ENCODE results near the gene OR5D18. TPM values are rescaled to one million over a fixed set of nuclear protein-coding genes. Genes with fewer than 3 reads are reported as not detected.
"Not testable (repeated sequence)": the region's sequence is repeated elsewhere in the genome, so short reads cannot be mapped to it uniquely, and the experiment has no call there.

The OR5D18 gene
- not detected for total RNA-seq

- ATAC-seq = no peak
Observed at GRCh38 chr11:55819330-55819729, at the start of gene OR5D18. OR5D18 (plus strand) TSS chr11:55819630; CDS start chr11:55819630, 0 bp downstream.

DNA sequence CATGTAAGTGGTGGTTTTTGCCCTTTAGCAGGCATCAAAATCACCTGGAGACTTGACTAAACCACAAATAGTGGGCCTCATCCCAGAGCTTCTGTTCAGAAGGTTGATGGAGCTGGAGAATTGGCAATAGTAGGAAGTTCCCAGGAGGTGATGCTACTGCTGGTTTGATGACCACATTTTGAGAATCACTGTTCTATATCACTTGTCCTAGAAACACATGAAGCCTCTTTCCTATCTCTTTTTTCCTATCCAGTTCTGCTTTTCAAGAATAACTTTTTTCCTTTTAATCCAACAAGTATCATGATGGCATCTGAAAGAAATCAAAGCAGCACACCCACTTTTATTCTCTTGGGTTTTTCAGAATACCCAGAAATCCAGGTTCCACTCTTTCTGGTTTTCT is 46.3 kb upstream of the OR5D18 start, which contains the start of gene OR5D13:
OR5D13 (plus strand) TSS at position 301 of the 400 bp plus-strand sequence; CDS start at position 301, 0 bp downstream.
- ATAC-seq = no peak

GRCh38 chr11:55791606-55792005 is 27.8 kb upstream of the OR5D18 start:
- no peak for ATAC-seq

GRCh38 chr11:55793321-55793720 is 26.1 kb upstream of the OR5D18 start:
- no peak for ATAC-seq

- no peak for ATAC-seq
Observed at GRCh38 chr11:55795256-55795655, 24.2 kb upstream of the OR5D18 start, which contains the start of gene OR5D14. OR5D14 (plus strand) TSS chr11:55795556; CDS start chr11:55795556, 0 bp downstream.

- ATAC-seq = no peak
Observed at GRCh38 chr11:55806248-55806647, 13.2 kb upstream of the OR5D18 start.

DNA sequence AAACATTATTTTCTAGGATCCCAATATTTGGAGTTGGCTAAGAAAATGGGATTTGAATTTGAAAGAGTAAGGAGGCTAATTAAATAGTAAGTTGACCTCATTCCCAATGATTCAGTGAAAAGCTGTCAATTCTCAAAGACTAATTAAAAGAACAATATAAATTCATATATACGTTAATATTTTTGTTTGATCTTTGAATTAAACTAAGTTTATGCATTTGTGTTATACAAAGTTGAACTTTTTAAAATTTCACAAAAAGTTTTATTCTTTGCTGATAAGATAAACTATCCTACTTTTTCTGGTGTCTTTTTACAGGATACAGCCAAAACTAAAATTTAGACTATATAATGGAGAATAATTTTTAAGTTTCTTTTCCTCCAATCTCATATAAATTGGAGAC is 8.4 kb upstream of the OR5D18 start, which contains the start of gene OR5L1:
OR5L1 (plus strand) TSS at position 301 of the 400 bp plus-strand sequence. CDS start 100 bp downstream, outside the sequence.
- ATAC-seq = no peak

GRCh38 chr11:55826919-55827318 is 7.5 kb downstream of the OR5D18 start, which contains the start of gene OR5L2:
OR5L2 (plus strand) TSS chr11:55827219; CDS start chr11:55827219, 0 bp downstream.
- no peak for ATAC-seq

DNA sequence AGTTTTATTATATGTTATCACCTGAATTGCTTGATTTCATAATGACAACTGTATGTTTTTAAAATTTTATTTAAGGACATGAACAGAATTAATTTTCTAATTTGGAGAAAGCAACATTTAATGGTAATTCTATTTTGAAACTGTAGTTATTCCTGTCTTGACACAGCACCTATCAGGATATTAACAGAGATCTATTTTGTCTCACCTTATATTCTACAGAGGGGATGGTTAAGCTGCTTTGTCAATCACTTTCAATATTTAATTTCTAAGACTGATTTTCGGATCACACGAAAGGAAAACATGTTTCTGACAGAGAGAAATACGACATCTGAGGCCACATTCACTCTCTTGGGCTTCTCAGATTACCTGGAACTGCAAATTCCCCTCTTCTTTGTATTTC is 19.0 kb downstream of the OR5D18 start, which contains the start of gene OR5D16:
OR5D16 (plus strand) TSS at position 301 of the 400 bp plus-strand sequence; CDS start at position 301, 0 bp downstream.
- no peak for ATAC-seq

GRCh38 chr11:55847453-55847852 is 28.0 kb downstream of the OR5D18 start:
- ATAC-seq = no peak

DNA sequence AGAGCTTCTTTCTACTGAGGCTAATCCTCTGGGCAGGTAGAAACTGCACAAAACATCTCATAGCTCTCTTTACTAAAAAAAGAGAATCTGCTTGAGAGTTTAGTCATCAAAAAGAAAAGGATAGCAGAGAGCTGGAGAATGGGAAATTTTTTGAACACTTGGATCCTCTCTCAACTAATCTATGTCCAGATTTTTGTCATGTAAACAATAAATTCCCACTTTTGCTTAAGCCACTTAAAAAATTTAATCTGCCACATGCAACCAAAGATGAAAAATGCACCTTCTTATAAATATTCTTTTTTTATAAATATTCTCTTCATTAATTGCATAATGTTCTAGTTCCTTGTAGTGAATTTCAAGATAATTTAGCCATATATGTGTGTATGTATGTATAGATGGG is 29.6 kb downstream of the OR5D18 start:
- ATAC-seq = no peak

GRCh38 chr11:55852141-55852540 is 32.7 kb downstream of the OR5D18 start:
- ATAC-seq = no peak

DNA sequence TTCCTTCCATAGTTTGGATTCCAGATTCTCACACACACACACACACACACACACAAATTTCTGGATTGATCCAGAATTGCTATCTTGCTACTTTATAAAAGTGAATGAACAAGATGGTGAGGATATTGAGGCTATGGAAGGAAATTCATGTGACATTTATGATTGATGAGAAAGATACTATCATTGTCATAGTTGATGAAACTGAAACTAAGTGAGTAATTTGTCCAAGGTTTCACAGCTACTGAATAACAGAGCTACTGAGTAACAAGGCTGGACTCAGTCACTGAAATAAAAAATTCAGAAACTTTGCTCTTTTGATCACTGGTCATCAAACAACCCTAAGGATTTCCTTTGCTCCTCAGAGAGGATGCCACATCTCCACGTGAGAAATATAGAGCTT is 35.3 kb downstream of the OR5D18 start:
- no peak for ATAC-seq

- ATAC-seq = not testable (repeated sequence)
Observed at GRCh38 chr11:55867354-55867753, 47.9 kb downstream of the OR5D18 start.

Other genes starting within 250 kb of the OR5D18 start
- not detected for gene OR4C16, start 247.5 kb upstream of the OR5D18 start, total RNA-seq
- not detected for gene OR4C11, start 212.0 kb upstream of the OR5D18 start, total RNA-seq
- not detected for gene OR4P4, start 184.5 kb upstream of the OR5D18 start, total RNA-seq
- gene OR4S2, start 171.3 kb upstream of the OR5D18 start, total RNA-seq = not detected
- gene OR4C6, start 157.4 kb upstream of the OR5D18 start, total RNA-seq = not detected
- not detected for gene OR5D13, start 46.2 kb upstream of the OR5D18 start, total RNA-seq
- gene OR5D14, start 24.1 kb upstream of the OR5D18 start, total RNA-seq = not detected
- not detected for gene OR5L1, start 8.3 kb upstream of the OR5D18 start, total RNA-seq
- not detected for gene OR5L2, start 7.6 kb downstream of the OR5D18 start, total RNA-seq
- not detected for gene OR5D16, start 19.1 kb downstream of the OR5D18 start, total RNA-seq
- not detected for gene TRIM51, start 63.7 kb downstream of the OR5D18 start, total RNA-seq
- not detected for gene OR5W2, start 95.0 kb downstream of the OR5D18 start, total RNA-seq
- gene OR5I1, start 116.8 kb downstream of the OR5D18 start, total RNA-seq = not detected
- not detected for gene OR10AG1, start 150.3 kb downstream of the OR5D18 start, total RNA-seq
- not detected for gene OR5F1, start 175.0 kb downstream of the OR5D18 start, total RNA-seq
- gene OR5AS1, start 208.0 kb downstream of the OR5D18 start, total RNA-seq = not detected

Data from esophagus mucosa (tissue), 1 donor.